Glomerular visceral epithelial cell (primary cell): Measurements from ENCODE around the gene CELF2.
A peak's percentile ranks its signal among the peaks of the same experiment; 100 is the strongest.

ENCODE experiments used
- DNase-seq: peaks from one replicate; pipeline ENCODE4 v3.0.0-alpha.2; 2016; ENCODE audit errors: extremely low spot score

CELF2 gene

DNA sequence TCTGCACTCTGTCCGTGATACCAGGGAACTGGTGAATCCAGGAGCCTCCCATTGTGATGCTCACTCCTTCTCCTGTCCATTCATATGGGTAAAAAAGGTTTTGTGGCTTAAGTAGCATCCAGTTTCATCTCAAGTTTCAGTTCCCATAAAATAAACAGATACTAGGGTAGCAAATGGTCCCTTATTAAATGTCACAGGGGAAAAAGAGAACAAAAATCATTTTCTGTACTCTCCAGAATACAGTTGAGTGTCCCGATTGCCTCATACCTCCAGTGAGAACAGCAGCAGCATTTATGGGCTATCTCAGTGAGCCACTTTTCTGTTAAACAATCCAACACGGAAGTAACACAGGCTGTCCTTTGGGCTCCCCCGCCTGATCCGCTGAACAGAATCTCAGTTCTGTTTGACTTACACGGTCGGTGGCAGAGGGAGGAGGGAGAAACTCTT is 179.6 kb downstream of the CELF2 start:
- DNase-seq: no peak

DNA sequence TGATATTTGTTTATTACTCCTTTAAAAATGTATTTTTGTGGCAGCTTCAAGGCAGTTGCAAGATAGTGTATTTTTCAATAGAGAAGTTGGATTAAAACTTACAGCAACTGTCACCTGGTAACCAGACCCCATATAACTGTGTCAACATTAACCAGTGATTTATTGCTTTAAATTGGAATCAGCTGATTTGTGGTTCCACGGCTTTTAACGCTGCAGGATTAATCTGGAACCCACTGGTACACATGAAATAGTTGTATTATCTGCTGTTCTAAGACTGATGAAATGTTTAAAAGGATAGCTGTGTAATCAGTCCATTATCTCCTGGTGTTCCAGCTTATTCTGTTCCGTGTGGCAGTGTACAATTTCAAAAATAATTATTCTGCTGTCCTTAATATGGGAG is 180.2 kb downstream of the CELF2 start:
- no peak for DNase-seq

DNA sequence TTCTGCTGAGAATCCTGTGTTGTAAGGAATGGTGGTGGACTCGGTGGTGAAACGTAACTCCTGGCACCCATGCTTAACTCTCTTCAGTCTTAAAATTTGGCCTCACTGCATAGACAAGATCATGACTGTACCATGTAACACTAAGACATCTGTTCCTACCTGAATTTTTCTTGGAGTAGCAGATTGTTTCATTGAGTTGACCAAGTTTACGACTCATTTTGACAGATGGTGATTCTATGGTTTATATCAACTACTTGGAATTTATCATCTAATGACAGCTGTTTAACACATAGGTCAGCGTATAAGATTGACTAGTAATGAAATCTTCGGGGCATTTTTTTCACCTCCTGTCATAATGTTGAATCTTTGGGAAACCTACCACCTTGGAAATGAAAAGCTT is 184.2 kb downstream of the CELF2 start:
- DNase-seq: no peak

DNA sequence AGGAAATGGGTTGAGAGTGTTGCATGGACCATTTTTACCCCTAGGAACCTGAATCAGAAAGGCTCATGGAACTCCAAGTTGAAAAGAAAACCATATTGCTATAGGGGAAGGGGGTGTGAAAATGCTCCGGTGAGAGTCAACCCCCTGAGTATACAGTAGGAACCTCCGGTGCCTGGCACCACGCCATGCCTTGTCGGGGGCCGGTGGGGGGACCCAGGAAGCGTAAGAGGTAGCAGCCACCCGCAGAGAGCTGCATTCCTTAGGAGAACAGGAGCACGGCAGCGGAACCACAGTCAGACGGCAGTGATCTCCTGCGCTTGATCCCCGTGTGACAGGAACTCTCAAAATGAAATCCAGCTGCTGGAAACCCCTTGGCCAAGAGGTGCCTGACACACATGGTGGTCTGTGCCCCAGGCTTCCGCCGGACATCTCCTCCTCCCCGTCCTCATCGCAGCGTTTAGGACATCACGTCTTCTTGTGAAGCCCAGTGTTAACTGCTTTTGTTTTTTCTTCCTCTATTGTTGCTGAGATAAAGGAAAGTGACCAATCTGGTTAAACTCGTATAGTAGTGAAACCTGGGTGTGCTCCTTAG is 186.8 kb downstream of the CELF2 start:
- peak; percentile 3 for DNase-seq

- DNase-seq: no peak
These were observed 187.5 kb downstream of the CELF2 start for GRCh38 chr10:11205030-11205772.

DNA sequence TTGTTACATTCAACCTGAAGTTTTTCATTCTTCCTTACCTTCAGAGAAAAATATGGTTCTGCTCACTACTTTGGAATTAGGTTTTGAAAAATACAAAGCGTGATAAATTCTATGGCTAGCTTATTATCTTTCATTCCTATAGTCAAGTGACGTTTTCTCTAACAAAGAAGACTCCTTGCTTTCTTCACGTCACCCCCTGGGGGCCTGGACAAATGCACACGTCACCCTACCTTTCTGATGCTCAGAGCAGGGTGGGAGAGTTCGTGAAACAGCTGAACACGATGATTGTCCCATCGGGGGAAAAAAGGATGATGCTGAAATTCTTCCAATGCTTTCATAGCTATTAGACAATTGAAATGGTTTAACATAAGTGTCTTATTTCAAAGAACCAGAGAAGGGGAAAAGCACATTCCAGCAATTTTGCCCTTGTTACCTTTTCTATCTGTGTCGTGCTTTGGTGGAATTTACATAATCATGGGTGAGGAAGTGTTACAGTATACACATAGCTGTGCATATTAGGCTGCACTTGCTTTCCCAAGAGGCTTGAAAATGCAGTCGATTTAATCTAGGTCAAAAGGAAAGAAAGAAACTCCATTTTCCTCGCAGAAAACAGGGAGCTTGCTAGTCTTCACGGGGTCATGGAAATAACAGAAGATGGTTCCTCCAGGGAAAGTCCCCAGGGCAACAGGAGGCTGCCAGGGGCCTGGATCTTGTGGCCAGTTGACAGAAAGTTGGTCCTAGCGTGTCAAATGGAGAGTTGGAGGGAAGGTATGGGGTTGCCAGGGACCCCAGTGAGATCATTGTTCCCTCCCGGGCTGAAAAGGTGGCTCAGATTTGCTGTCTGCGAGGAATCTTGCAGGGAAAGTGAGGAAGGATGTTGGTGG is 189.2 kb downstream of the CELF2 start:
- DNase-seq: no peak

DNA sequence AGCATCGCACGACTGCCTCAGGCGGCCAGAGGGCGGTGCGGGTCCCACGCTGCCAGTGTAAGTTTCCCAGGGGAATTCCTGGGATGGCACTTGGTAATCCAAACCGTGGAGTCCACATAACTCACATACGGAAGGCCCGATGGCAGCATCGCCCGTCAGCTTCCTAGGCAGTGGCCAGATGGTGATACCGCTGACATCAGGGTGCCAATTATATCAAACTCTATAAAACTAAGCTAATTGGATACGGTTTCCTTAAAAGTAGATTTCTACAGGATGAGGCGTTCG is 189.8 kb downstream of the CELF2 start:
- no peak for DNase-seq

- no peak for DNase-seq
These were observed 190.6 kb downstream of the CELF2 start for GRCh38 chr10:11208243-11208642.

DNA sequence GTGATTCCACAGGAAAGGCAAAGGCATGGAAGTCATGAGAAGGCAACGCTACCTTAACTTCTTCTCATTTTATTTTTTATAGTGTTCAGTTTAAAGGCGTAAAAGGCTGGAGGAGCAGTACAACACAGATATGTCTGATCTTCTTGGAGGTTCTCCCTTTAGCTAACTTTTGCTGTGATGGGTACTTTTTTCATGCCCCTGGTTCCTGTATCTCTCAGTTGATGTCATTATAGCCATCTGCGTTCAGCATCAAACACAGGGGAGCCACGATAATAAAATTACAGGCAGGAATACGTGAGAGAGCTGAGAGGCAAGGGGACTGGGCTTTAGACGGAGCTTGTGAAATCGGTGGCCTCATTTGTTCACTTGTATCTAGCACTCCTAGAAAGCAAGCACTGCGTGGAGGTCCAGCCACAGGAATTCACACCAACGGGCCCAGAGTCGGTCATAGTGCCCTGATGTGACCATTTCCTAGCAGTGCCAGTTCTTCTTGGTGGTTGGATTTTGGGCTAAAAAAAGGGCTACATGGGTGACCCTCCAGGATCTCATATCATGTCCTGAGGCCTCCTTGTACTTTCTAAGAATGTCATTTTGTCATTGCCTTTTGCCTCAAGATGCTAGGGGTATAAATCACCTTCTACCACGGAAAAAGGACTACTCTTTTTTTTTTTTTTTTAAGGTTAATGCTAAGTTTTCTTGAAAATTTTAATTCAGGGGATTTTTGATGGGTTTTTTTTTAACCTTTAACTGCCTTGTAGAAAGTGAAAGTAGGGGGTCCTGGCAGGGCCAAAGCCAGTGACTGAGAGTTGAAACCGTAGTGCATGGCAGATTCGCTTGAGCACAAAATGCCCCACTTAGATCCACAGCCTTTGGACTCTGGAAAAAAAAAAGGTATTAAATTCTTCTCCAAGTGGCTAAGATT is 191.5 kb downstream of the CELF2 start:
- DNase-seq: no peak

- no peak for DNase-seq
These were observed 192.1 kb downstream of the CELF2 start for GRCh38 chr10:11209830-11210181.

- no peak for DNase-seq
These were observed 192.7 kb downstream of the CELF2 start for GRCh38 chr10:11210211-11210922.

GRCh38 chr10:11212288-11213085 is 194.8 kb downstream of the CELF2 start:
- DNase-seq: no peak

GRCh38 chr10:11213137-11213536 is 195.5 kb downstream of the CELF2 start:
- no peak for DNase-seq

- no peak for DNase-seq
These were observed 196.7 kb downstream of the CELF2 start for GRCh38 chr10:11214407-11214806.

DNA sequence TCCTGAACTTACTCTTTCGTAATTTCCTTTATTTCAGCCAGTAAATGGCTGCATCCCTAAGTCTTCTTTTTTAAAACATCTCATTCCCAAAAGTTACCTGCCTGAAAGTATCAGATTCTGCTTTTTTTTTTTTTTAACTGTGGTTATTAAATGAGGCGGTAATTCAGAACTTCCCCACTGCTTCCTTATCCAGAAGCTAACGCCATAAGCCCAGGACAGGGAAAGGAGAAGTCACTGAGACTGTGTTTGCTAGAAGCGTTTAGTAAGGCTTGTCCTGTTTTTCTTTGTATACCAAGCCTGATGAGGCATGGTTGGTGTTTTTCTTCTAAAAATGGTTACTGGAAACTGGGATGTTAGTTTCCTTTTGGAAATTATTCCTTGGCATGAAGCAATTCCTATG is 197.8 kb downstream of the CELF2 start:
- DNase-seq: no peak

- no peak for DNase-seq
These were observed 199.8 kb downstream of the CELF2 start for GRCh38 chr10:11217521-11217920.

DNA sequence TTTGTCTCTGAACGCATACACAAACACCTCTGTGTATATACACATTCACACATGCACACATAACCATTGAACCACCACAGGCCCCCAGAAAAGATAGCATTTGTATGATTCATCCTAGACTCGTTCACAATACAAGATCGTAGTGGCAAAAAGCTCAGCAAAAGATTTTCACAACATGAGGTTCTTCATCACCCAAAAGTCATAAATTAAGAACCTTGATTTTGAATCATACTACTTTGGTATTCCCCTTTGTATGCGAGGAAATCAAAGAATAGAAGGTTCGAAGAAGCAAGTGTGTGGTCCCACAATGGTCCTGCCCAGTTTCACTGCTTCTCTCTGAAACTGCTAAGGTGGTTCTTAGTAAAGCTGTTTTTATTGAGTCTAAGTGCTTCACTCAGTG is 200.7 kb downstream of the CELF2 start:
- DNase-seq: no peak

DNA sequence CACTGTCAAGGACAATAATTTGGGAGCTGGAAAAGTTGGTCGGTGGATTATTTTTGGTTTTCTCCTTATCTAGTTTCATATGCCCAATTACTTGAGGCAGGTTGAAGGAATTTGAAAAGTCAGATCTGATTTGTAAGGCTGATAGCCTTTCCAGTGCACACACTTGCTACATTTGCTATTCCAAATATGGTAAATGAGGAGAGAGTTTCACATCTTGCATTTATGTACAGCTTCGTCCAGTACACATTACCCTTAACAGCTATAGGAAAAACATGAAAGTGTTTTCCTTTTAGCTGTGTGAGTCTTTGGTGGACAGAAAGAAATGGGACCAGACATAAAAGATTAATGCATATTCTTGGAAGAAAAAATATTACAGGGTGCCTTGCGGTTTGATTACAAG is 201.8 kb downstream of the CELF2 start:
- no peak for DNase-seq

DNA sequence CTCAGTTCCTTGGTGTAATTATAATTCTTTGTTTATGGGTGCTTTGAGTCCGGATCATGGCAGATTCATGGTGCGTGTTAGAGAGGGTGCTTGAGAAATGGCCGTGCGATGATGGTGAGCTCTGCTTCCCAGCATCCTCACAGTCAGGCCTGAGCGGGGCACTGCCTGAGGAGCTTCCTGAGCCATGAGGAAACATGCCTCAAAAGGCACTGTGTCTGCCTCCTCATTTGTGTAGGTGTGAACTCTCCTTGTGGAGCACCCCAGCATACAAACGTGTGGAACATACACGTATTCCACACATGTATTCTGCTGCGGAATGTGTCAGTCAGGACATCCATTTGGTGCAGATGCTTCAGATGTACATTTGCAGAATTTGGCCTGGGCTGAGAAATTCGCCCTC is 205.4 kb downstream of the CELF2 start:
- DNase-seq: no peak

- DNase-seq: no peak
These were observed 206.0 kb downstream of the CELF2 start for GRCh38 chr10:11223507-11224140.
